HG03060 (cell line): ENCODE measurements around the gene LPAR2.
"Not testable (repeated sequence)": the region's sequence is repeated elsewhere in the genome, so short reads cannot be mapped to it uniquely, and the experiment has no call there.

Source experiments
- ATAC-seq: cut with Tn5 transposase; IDR thresholded peaks from one replicate; pipeline ENCODE4 v1.9.1; 2021; ENCODE audit warnings: low read depth, moderate number of reproducible peaks; ENCODE audit not compliant: unreplicated experiment

LPAR2 gene

GRCh38 chr19:19602136-19602712 is 25.8 kb downstream of the LPAR2 start:
- no peak for ATAC-seq

DNA sequence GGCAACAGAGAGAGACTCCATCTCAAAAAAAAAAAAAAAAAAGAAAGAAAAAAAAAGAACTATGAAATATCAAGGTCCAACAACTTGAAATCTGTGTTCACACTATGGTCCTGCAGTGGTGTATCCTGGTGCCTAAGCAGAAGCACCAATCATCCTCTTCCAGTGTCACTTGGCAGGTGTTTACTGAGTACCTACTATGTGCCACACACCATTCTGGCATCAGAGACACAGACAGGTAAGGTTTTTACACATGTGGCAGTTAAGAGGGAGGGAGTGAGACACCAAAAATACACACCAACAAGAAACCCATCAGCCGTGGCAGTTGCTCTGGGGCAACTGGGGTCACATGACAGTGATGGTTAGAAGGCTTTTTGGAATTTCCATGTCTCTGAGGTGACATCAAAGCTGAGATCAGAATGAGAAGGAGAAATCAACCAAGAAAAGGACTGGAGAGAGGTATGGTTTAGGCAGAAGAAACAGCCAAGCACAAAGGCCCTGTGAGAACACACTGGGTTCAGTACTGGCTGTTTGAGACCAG is 27.2 kb downstream of the LPAR2 start:
- no peak for ATAC-seq

- ATAC-seq, result not testable (repeated sequence)
These were observed 29.1 kb downstream of the LPAR2 start for GRCh38 chr19:19598728-19599451.

DNA sequence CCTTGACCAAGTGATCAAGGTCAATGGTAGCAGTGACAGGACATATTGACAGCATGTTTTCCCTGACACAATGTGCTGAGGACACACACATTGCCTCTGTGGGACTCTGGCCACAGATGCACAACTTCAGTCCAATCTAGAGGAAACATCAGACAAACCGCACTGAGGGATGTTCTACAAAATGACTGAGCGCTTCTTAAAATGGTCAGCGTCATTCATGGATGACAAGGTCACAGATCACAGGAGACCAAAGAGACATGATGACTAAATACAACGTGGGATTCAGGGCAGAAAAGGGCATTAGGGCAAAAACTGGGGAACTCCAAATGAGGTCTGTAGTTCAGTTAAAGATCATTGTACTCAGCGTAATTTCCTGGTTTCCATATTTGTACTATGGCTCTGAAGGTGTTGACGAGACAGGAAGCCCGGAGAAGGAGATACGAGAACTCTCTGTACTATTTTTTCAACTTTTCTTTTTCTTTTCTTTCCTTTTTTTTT is 30.2 kb downstream of the LPAR2 start:
- ATAC-seq, result peak; percentile 81

DNA sequence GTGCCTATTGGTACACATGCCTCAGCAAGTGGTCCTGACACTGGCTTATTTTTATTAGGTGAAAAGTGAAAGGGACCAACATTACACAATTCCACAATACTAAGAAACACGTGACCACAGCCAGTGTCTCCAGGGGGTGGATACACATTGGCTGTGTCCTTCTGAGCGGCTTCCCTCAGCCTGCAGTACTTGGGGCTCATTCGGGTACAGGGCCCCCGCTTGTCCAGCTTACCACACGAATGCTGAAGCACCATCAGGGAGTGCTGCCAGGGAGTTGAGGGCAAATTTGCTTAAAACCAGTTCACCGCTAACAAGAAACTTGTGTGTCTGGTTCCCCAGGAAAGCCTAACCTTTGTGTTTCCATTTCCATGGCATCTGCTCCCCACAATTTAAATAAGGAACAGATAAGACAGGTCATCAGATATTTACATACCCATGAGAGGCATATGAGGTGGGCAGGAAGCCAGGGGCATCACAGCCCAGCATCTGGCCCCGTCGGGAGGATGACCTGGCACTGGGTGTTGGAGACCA is 32.8 kb downstream of the LPAR2 start:
- no peak for ATAC-seq

DNA sequence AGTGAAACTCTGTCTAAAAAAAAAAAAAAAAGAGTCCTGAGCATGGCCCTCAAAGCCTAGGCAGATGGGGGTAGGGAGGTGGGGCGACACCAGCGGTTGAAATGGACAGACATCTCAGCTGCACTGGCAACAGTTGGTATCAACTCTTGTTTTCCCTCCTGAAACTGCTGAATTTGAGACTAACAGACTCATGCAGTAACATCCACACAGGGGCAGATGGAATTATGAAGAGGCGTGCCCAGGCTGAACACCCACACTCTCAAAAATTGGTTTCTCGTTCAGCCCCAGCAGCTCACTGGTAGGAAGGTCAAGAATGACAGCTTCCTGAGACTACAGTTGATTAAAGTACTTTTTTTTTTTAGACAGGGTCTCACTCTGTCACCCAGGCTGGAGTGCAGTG is 33.6 kb downstream of the LPAR2 start:
- no peak for ATAC-seq

GRCh38 chr19:19592690-19593089 is 35.3 kb downstream of the LPAR2 start:
- no peak for ATAC-seq

DNA sequence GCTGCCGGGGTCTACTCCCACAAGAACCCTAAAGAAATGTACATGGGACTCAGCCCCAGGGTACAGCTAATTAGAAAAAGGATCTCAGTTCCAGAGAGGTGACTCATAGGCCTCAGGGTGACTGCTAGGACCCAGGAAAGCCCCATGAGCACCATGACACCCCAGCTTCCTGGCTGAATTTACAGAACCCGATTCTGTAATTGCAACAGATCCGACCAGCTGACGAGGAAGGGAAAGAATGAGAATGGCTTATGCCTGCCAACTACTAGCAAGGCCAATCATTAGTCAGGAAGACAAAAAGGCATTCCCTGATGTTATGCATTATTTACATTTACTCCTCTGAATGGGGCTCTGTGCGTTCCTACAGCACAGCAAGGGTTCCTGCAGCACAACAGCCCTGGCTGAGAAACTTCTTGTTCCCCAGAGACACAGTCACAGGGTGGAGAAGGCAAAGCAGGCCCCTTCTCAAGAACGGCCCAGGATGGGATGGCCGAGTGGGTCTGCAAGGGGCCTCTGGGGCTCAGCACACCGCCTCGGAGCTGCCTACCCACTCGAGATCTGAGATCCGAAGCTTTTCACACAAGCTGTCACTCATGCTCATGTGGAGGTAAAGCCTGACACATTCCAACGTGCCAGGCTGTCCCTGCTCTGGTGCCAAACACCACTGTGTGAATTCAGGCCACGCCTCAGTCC is 36.7 kb downstream of the LPAR2 start:
- ATAC-seq, result no peak

DNA sequence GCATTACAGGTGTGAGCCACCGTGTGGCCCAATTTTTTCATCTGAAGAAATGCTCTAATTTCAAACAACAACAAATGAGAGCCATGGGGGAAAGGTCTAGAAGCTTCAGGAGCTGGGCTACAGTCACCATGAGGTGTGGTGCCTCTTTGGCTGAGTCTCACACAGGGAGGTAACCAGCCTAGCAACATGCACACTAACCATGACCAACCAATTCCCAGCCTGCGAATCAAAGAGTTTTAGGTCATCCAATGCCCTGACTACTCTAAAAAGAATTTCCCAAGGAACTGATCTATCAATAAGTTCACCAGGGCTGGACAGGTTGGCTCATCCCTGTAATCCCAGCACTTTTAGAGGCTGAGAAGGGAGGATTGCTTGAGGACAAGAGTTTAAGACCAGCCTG is 39.5 kb downstream of the LPAR2 start:
- ATAC-seq, result no peak

- ATAC-seq, result no peak
These were observed 40.2 kb downstream of the LPAR2 start for GRCh38 chr19:19587771-19588170.

DNA sequence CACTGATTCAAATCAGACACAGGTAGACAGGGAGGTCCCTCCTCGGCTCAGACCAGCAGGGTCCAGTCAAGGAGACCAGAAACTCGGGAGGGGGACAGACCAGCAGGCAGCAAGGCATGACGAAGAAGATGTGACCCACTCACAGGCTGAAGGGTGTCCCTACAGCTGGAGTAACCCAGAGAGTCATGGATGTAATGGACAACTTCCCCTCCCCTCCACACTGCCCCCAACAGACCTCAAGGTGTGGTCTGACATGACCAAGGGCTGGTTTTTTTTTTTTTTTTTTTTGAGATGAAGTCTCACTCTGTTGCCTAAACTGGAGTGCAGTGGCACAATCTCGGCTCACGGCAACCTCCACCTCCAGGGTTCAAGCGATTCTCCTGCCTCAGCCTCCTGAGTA is 43.7 kb downstream of the LPAR2 start:
- ATAC-seq, result no peak

DNA sequence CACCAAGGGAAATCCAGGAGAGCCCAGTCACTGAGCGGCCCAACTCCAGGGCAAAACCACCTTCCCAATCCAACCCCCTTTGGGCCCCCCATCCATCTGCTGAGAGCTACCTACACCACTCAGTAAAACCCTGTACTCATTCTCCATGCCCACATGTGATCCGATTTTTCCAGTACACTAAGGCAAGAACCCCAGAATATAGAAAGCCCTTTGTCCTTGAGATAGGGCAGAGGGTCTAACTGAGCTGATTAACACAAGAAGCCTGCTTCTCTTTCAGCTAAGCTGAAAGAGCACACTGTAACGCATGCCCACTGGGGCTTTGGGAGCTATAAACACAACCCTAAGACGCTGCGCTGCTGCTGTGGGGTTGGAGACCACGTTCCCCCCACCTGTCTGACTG is 45.5 kb downstream of the LPAR2 start:
- ATAC-seq, result no peak

- ATAC-seq, result no peak
These were observed 46.6 kb downstream of the LPAR2 start for GRCh38 chr19:19581391-19581790.

GRCh38 chr19:19580418-19580817 is 47.6 kb downstream of the LPAR2 start:
- no peak for ATAC-seq

DNA sequence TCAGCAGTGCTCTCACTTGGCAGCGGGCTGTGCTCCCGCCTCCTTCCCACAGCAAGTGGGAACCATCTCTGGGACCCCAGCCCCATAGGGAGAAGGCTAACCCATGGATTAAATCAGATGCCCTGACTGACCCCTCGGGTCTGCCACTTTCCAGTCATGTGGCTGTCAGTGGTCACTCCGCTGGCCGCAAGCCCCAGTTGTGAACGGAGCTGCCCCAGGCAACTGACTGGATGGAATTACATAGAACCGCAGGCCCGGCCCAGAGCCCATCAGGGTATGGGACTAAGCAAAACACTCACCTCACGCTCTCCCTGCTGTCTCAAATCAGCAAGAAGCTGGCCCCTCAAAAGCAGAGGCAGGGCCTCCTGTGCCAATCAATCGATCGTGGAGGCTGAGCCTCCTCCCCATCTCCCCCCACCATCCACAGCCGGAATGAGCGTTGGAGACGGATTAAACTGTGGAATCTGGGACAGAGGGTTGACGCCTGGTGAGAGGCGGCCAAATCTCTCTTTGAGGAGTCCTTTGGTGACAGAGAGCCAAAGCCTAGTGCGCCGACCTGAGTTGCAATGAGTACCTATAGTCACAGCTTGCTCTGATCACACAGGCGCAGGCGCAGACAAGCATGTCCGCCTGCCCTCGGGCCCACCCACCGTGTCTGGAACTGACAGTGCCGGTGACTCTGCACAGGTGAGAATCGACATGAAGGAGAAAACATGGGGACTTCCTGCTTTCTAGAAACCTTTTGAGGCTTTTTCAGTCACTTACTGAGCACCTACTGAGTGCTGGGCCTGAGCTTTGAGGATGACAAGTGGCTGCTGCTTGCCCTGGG is 48.3 kb downstream of the LPAR2 start:
- ATAC-seq, result no peak

DNA sequence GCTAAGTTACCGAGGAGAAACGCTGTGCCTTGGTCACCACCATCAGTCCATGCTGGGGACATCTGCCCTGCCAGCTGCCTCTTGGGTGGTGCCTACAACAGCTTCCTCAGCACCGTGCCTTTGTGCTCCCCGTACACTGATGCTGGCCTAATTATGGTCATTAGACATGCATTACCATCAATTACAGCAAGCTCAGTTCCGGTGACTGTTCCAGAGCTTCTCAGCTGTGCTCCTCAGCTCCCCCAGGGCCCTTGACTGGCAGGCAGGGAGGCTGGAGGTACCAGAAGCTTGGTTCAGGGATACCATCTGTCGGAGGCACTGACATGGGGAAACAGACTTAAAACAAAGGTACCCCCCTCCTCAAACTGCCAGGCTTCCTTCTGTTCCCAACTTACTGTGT is 49.8 kb downstream of the LPAR2 start:
- ATAC-seq, result no peak

DNA sequence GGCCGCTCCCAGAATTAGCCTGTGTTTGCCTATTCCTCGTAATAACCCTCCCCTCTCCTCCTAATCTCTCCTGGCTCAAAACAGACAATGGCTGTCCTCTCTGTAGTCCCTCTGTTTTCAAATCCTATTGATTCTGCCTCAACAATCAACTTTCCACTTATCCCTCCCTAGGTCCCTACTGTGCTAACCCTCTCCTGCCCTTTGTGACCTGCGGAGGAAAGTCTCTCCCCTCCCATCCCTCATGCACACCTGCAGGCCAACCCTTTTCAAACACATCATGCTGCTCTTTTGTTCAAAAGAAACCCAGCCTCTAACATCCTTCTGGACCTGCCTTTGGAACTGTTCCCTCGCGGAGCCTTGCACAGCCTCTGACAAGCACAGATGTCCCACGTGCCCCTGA is 52.6 kb downstream of the LPAR2 start:
- no peak for ATAC-seq
